Measurements from ENCODE around the gene ST6GAL1.

ST6GAL1 gene

GRCh38 chr3:187082758-187083375 is 152.5 kb downstream of the ST6GAL1 start:
- no peak overlapping the region for H3K4me3 ChIP-seq (ENCODE audit: low read depth, low read length)
- no peak for TF ChIP-seq CTCF (conservative IDR thresholded peaks at IDR 0.05; ENCODE audit: low read depth, low read length)
- no peak for DNase-seq (ENCODE audit: low read depth)

- TF ChIP-seq CTCF (conservative IDR thresholded peaks at IDR 0.05; ENCODE audit: low read depth, low read length) = no peak
Observed at GRCh38 chr3:187084126-187084525, 153.8 kb downstream of the ST6GAL1 start.

GRCh38 chr3:187084580-187084979 is 154.3 kb downstream of the ST6GAL1 start:
- TF ChIP-seq CTCF (conservative IDR thresholded peaks at IDR 0.05; ENCODE audit: low read depth, low read length) = no peak
- DNase-seq (ENCODE audit: low read depth) = no peak
- no peak overlapping the region for H3K4me3 ChIP-seq (ENCODE audit: low read depth, low read length)

More at GRCh38 chr3:187084126-187084525, 153.8 kb downstream of the ST6GAL1 start:
- DNase-seq (ENCODE audit: low read depth) = peak; percentile 15
- no peak overlapping the region for H3K4me3 ChIP-seq (ENCODE audit: low read depth, low read length)

GRCh38 chr3:187085021-187085666 is 154.8 kb downstream of the ST6GAL1 start:
- TF ChIP-seq CTCF (conservative IDR thresholded peaks at IDR 0.05; ENCODE audit: low read depth, low read length) = no peak
- H3K4me3 ChIP-seq (ENCODE audit: low read depth, low read length) = no peak overlapping the region
- DNase-seq (ENCODE audit: low read depth) = no peak

GRCh38 chr3:187085933-187086332 is 155.6 kb downstream of the ST6GAL1 start:
- no peak for DNase-seq (ENCODE audit: low read depth)
- H3K4me3 ChIP-seq (ENCODE audit: low read depth, low read length) = no peak overlapping the region
- TF ChIP-seq CTCF (conservative IDR thresholded peaks at IDR 0.05; ENCODE audit: low read depth, low read length) = no peak

GRCh38 chr3:187086831-187087230 is 156.5 kb downstream of the ST6GAL1 start:
- TF ChIP-seq CTCF (conservative IDR thresholded peaks at IDR 0.05; ENCODE audit: low read depth, low read length) = no peak
- no peak overlapping the region for H3K4me3 ChIP-seq (ENCODE audit: low read depth, low read length)
- no peak for DNase-seq (ENCODE audit: low read depth)

GRCh38 chr3:187088701-187089100 is 158.4 kb downstream of the ST6GAL1 start:
- no peak for DNase-seq (ENCODE audit: low read depth)
- no peak overlapping the region for H3K4me3 ChIP-seq (ENCODE audit: low read depth, low read length)
- no peak for TF ChIP-seq CTCF (conservative IDR thresholded peaks at IDR 0.05; ENCODE audit: low read depth, low read length)

Measured in choroid plexus epithelial cell (primary cell).